Osteoblast (primary cell): ENCODE measurements around the gene LYST. TPM values are rescaled to one million over a fixed set of nuclear protein-coding genes. Genes with fewer than 3 reads are reported as not detected.

Source experiments
- DNase-seq: peaks from one replicate; pipeline ENCODE4 v3.0.0; 2011; ENCODE audit warnings: low spot score, mixed read lengths; ENCODE audit not compliant: insufficient read length; ENCODE audit errors: missing footprints
- H2AFZ ChIP-seq: 2 replicates; pipeline ENCODE4 v1.6.0; 2011; ENCODE audit warnings: mild to moderate bottlenecking, low read length
- H3K27ac ChIP-seq: 2 replicates; pipeline ENCODE4 v1.5.1; 2011; ENCODE audit warnings: mild to moderate bottlenecking, low read depth, low read length, moderate library complexity
- H3K27me3 ChIP-seq: 2 replicates; pipeline ENCODE4 v1.6.0; 2012; ENCODE audit warnings: mild to moderate bottlenecking, control low read depth, inconsistent platforms, low read length, moderate library complexity; ENCODE audit not compliant: insufficient read depth
- H3K36me3 ChIP-seq: 2 replicates; pipeline ENCODE4 v1.5.1; 2011; ENCODE audit warnings: mild to moderate bottlenecking, low read length, control low read depth, moderate library complexity; ENCODE audit not compliant: insufficient read depth
- H3K4me1 ChIP-seq: 2 replicates; pipeline ENCODE4 v1.5.1; 2011; ENCODE audit warnings: mild to moderate bottlenecking, low read length, control low read depth, moderate library complexity; ENCODE audit not compliant: insufficient read depth
- H3K4me2 ChIP-seq: 2 replicates; pipeline ENCODE4 v1.6.0; 2011; ENCODE audit warnings: mild to moderate bottlenecking, low read length; ENCODE audit not compliant: insufficient read depth
- H3K4me3 ChIP-seq: fragments of 200-600 bp; sonication (generic); 3 replicates; pipeline ENCODE4 v1.5.1; 2012; ENCODE audit warnings: mild to moderate bottlenecking, low read length, inconsistent platforms; ENCODE audit not compliant: insufficient read depth
- H3K79me2 ChIP-seq: 2 replicates; pipeline ENCODE4 v1.6.0; 2012; ENCODE audit warnings: mild to moderate bottlenecking, low read length, control low read depth, inconsistent platforms; ENCODE audit not compliant: insufficient read depth
- H3K9me3 ChIP-seq: 2 replicates; pipeline ENCODE4 v1.5.1; 2011; ENCODE audit warnings: low read depth, low read length, control low read depth
- H4K20me1 ChIP-seq: 2 replicates; pipeline ENCODE4 v1.6.0; 2012; ENCODE audit warnings: mild to moderate bottlenecking, low read length, control low read depth; ENCODE audit not compliant: insufficient read depth
- CTCF ChIP-seq: IDR thresholded peaks from 2 replicates; pipeline ENCODE4 v1.5.1; 2011; ENCODE audit warnings: mild to moderate bottlenecking, low read depth, low read length, moderate library complexity; ENCODE audit errors: extremely low read depth
- total RNA-seq: library from RNA; depleted of rRNA; stranded (reverse); fragments of >200 nt; gene quantifications from 2 replicates; pipeline ENCODE4 v1.2.3, GENCODE V29; 2012

LYST gene
- total RNA-seq, 1 donor = 63.0 TPM

GRCh38 chr1:235646463-235646862, 220.2 kb downstream of the LYST start:
- peak; percentile 58 for DNase-seq
- no peak for TF ChIP-seq CTCF
- Histone ChIP-seq H2AFZ (no peak overlapping the region), H3K79me2 (no peaks in the 10 kb centered on the region), H3K27ac (no peak overlapping the region), H3K4me1 (peaks cover 7% of the 10 kb centered on the region), H3K4me3 (no peak overlapping the region), H3K36me3 (no peaks in the 10 kb centered on the region), H3K4me2 (no peak overlapping the region), H3K27me3 (peaks cover 44% of the 10 kb centered on the region), H4K20me1 (no peaks in the 10 kb centered on the region), H3K9me3 (no peaks in the 10 kb centered on the region)

GRCh38 chr1:235644693-235645305, 221.9 kb downstream of the LYST start:
- no peaks in the 10 kb centered on the region for H3K79me2 ChIP-seq
- no peaks in the 10 kb centered on the region for H3K36me3 ChIP-seq
- no peaks in the 10 kb centered on the region for H4K20me1 ChIP-seq
- no peaks in the 10 kb centered on the region for H3K9me3 ChIP-seq
- peaks cover 7% of the 10 kb centered on the region for H3K4me1 ChIP-seq
- no peak for TF ChIP-seq CTCF
- no peak overlapping the region for H3K27ac ChIP-seq
- peaks cover 33% of the 10 kb centered on the region for H3K27me3 ChIP-seq
- no peak overlapping the region for H3K4me2 ChIP-seq
- no peak overlapping the region for H2AFZ ChIP-seq
- DNase-seq = peak; percentile 82
- H3K4me3 ChIP-seq = no peak overlapping the region

GRCh38 chr1:235643837-235644692, 222.6 kb downstream of the LYST start:
- no peak for TF ChIP-seq CTCF
- H3K79me2 ChIP-seq = no peaks in the 10 kb centered on the region

GRCh38 chr1:235642943-235643371, 223.7 kb downstream of the LYST start:
- H3K4me2 ChIP-seq = no peak overlapping the region
- no peak overlapping the region for H2AFZ ChIP-seq
- H3K9me3 ChIP-seq = no peaks in the 10 kb centered on the region
- no peaks in the 10 kb centered on the region for H3K4me1 ChIP-seq
- no peak overlapping the region for H3K4me3 ChIP-seq
- TF ChIP-seq CTCF = no peak
- no peaks in the 10 kb centered on the region for H4K20me1 ChIP-seq
- no peak overlapping the region for H3K27ac ChIP-seq
- peaks cover 17% of the 10 kb centered on the region for H3K27me3 ChIP-seq
- no peaks in the 10 kb centered on the region for H3K36me3 ChIP-seq
- no peak for DNase-seq
- no peaks in the 10 kb centered on the region for H3K79me2 ChIP-seq

More at GRCh38 chr1:235643837-235644692, 222.6 kb downstream of the LYST start:
- Histone ChIP-seq H3K4me1 (peaks cover 3% of the 10 kb centered on the region), H3K9me3 (no peaks in the 10 kb centered on the region), H2AFZ (no peak overlapping the region), H3K27ac (no peak overlapping the region), H3K36me3 (no peaks in the 10 kb centered on the region), H3K4me2 (no peak overlapping the region), H4K20me1 (no peaks in the 10 kb centered on the region), H3K4me3 (no peak overlapping the region), H3K27me3 (peaks cover 28% of the 10 kb centered on the region)
- no peak for DNase-seq
